T-helper 2 cell treated with Interferon-gamma antibody and Interleukin-4, amounts not matched to agents 5 μg/mL and 100 μg/mL, for 36 hours (primary cell): ENCODE data around the gene TPPP2.
"Not testable (repeated sequence)": the region's sequence is repeated elsewhere in the genome, so short reads cannot be mapped to it uniquely, and the experiment has no call there.

Source experiments
- DNase-seq: peaks from one replicate; pipeline ENCODE4 v3.0.0; 2021; ENCODE audit warnings: low spot score
- H3K27ac Mint-ChIP-seq: one replicate; pipeline ENCODE4 v1.8.0; 2021; ENCODE audit warnings: mild to moderate bottlenecking, mixed read lengths
- H3K27me3 Mint-ChIP-seq: one replicate; pipeline ENCODE4 v1.8.0; 2021; ENCODE audit warnings: low read depth, mixed read lengths
- H3K36me3 Mint-ChIP-seq: one replicate; pipeline ENCODE4 v1.8.0; 2021; ENCODE audit warnings: low read depth, mixed read lengths
- H3K4me1 Mint-ChIP-seq: one replicate; pipeline ENCODE4 v1.8.0; 2021; ENCODE audit warnings: low read depth, mixed read lengths
- H3K4me3 Mint-ChIP-seq: one replicate; pipeline ENCODE4 v1.8.0; 2022; ENCODE audit warnings: mild to moderate bottlenecking, moderate library complexity, mixed read lengths
- H3K9me3 Mint-ChIP-seq: one replicate; pipeline ENCODE4 v1.8.0; 2021; ENCODE audit warnings: mixed read lengths

The TPPP2 gene

DNA sequence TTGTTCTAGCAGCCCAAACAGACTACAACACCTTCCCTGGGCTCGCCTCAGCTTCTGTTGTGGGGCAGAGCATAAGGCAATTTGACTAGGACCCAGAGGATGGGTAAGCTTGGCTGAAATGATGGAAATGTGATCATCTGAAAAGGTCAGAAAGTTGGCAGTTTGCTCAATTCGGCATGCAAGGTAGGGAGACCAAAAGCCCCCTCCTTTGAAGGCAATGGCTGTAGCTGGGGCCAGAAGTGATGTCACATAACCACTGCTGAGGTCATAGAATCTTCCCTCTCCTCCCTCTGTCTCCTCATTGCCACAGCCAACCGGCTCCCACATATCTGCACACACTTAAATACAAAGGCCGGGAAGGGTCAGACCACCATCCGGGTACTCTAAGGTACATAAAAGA, at the start of gene TPPP2:
TPPP2 (plus strand) TSS at position 301 of the 400 bp plus-strand sequence. CDS start 365 bp downstream, outside the sequence.
- no peak for DNase-seq
- no peak within 1 kb of the TSS for H3K4me3 Mint-ChIP-seq
- no peaks in the 10 kb centered on the region for H3K36me3 Mint-ChIP-seq
- peaks cover 32% of the 10 kb centered on the region for H3K27me3 Mint-ChIP-seq
- H3K27ac Mint-ChIP-seq = no peak within 1 kb of the TSS
- no peaks in the 10 kb centered on the region for H3K9me3 Mint-ChIP-seq
- no peaks in the 10 kb centered on the region for H3K4me1 Mint-ChIP-seq

DNA sequence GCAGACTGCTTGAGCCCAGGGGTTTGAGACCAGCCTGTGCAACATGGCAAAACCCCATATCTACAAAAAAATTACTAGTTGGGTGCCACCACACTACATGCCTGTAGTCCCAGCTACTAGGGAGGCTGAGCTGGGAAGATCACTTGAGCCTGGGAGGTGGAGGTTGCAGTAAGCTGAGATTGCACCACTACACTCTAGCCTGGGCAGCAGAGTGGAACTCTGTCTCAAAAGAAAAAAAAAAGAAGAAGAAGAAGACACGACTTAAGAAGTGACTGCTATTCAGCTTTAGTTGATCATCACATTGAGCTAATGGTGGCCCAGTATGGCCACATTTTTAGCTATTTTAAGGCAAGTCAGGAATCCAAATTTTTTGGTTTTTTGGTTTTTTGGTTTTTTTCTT, 49.1 kb upstream of the TPPP2 start:
- peaks cover 20% of the 10 kb centered on the region for H3K27me3 Mint-ChIP-seq
- H3K27ac Mint-ChIP-seq = no peak overlapping the region
- H3K9me3 Mint-ChIP-seq = no peaks in the 10 kb centered on the region
- no peaks in the 10 kb centered on the region for H3K36me3 Mint-ChIP-seq
- no peak overlapping the region for H3K4me3 Mint-ChIP-seq
- peaks cover 4% of the 10 kb centered on the region for H3K4me1 Mint-ChIP-seq
- DNase-seq = no peak

DNA sequence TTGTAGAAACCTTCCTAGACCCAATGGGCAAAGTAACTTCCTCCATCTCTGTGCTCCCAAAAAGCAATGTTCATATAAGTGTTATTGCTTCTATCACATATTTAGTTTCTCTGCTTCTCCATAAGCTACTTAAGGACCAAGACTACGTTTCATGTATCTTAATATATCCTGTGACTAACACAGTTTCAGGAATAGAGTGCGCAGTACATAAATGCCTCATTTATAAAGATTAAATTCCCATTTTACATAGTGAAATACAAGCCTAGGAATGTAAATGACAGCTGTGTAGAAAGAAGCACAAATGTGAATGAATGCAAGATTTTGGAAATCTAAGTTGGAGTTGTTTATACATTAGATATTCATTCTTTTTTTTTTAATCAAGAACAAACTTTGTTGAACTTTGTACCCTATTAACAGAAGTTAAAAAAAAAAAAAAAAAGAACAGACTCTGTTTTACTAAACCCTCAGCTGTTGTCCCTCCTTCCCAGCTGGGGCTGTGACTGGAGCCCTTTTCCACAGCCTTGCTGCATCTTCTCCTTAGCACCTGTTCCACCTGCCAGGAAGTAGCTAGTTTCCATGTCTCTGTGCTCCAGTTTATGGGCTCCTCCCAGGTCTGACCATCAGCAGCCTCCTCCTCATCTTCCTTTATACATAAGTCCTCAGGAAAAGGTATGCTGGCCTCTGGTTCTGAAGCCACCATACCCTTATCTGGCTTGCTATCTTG, 47.2 kb upstream of the TPPP2 start:
- Mint-ChIP-seq H3K4me3 (no peak overlapping the region), H3K9me3 (no peaks in the 10 kb centered on the region), H3K4me1 (peaks cover 4% of the 10 kb centered on the region), H3K27me3 (peaks cover 20% of the 10 kb centered on the region), H3K27ac (no peak overlapping the region), H3K36me3 (no peaks in the 10 kb centered on the region)
- no peak for DNase-seq

DNA sequence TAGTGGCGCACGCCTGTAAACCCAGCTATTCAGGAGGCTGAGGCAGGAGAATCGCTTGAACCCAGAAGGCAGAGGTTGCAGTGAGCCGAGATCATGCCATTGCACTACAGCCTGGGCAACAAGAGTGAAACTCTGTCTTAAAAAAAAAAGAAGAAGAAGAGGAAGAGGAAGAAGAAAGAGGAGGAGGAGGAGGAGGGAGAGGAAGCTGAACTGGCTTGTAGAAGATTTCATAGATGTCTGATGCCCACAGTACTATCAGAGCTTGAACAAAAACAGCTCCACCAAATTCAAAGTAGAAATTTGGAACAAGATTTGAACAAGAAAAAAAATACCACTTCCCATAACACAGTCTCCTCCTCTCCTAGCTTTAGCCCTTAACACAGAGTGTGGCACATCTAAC, 44.4 kb upstream of the TPPP2 start:
- H3K9me3 Mint-ChIP-seq, DNase-seq, H3K27ac Mint-ChIP-seq, H3K4me3 Mint-ChIP-seq, H3K4me1 Mint-ChIP-seq, H3K27me3 Mint-ChIP-seq, H3K36me3 Mint-ChIP-seq: not testable (repeated sequence)

DNA sequence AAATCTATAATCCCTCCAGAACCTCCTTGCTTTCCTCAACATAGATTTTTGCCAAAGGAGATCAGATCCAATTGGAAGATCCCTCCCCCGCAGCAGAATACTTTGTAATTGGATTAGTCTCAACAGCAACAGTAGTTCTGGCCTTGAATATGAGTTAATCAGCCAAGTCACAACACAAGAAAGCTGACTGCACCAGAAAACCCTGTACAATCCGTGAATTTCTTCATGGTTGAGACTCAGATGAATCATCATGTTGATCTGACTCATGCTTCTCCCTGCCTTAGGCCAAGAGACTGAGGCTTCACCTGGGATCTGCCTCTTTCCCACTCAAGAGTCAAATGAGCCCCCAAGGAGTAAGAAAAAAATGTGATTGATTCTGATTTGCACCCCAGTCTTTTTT, 43.2 kb upstream of the TPPP2 start:
- Mint-ChIP-seq H3K36me3 (peaks cover 5% of the 10 kb centered on the region), H3K4me1 (peaks cover 8% of the 10 kb centered on the region), H3K9me3 (no peaks in the 10 kb centered on the region), H3K27me3 (peaks cover 3% of the 10 kb centered on the region), H3K4me3 (no peak overlapping the region), H3K27ac (no peak overlapping the region)
- DNase-seq = no peak

DNA sequence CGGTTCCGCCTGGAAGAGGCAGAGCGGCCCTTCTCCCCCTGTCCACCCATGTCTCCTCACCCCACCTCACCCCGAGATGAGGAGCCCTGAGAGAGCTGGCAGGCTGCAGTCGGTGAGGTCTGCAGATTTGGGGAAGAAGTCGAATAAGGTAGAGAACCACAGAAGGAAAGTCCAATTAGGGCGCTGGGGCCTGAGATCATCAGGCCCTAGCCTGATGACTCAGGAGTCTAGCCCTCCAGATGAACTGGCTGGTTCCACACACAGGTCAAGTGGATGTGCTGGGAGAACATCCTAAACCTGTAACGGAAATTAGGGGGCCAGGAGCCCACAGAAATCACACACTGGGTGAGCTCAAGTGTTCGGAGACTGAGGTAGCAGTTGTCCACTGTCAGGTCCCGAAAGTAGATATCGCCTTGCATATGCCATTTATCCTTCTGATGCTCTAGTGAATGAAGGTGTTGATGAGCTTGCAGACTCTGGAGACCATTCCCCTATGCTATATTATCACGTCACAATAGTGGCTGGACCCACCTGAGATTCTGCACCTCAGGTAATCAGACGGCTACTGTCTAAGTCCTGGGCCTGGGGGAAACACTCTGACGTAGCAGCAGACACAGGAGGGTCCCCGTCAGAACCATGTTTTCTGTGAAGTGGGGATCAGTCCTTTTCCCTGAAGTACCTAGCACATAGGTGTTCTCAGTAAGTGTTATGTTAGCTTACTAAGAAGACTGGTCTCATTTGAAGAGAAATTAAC, 41.1 kb upstream of the TPPP2 start:
- H3K4me1 Mint-ChIP-seq = peaks cover 11% of the 10 kb centered on the region
- peaks cover 18% of the 10 kb centered on the region for H3K36me3 Mint-ChIP-seq
- H3K27ac Mint-ChIP-seq = no peak overlapping the region
- H3K27me3 Mint-ChIP-seq = no peaks in the 10 kb centered on the region
- H3K4me3 Mint-ChIP-seq = peak overlapping the region; percentile 30
- no peak for DNase-seq
- no peaks in the 10 kb centered on the region for H3K9me3 Mint-ChIP-seq

DNA sequence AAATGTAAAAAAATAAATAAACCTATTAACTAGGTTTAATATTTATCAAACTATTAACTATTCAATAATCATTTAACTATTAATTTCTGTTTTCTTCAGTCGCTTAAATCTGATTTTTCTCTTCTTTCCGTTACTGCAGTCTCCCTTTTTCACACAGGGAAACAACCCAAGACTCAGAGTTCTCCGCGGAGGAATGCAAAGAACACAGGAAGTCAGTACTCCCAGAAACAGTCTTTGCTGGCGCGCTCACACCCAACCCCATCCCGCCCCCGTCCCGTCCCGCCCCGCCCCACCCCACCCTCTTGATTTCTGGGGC, 40.6 kb upstream of the TPPP2 start:
- Mint-ChIP-seq H3K36me3 (peaks cover 22% of the 10 kb centered on the region), H3K27ac (peak overlapping the region; percentile 85)
- no peak for DNase-seq

DNA sequence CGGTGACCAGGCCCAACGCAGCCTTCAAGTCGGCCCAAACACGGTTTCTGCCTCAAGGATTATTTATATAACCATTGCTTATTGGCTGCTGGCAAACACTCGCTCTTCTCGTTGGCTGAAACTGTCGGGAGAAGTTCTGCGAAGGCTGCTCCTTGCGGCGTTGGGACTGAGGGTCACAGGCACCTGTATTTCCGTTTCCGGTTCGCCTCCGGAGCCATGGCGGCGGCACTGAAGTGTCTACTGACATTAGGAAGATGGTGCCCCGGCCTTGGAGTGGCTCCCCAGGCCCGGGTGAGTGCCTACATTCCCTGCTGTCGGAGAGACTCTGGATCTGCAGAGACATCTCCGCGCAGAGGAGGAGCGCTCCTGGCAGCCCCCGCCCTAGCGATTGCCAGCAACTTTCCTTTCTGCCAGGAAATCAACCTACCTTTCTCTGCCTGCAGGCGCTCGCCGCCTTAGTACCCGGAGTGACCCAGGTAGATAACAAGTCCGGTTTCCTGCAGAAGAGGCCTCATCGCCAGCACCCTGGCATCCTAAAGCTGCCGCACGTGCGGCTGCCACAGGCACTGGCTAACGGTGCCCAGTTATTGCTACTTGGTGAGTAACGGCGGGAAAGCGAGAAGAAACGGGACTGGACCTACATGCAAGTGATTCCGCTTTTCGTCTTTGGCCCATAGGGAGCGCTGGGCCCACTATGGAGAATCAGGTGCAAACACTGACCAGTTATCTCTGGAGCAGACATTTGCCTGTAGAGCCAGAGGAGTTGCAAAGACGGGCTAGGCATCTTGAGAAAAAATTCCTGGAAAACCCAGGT, 40.0 kb upstream of the TPPP2 start, which contains the start of gene METTL17:
METTL17 (plus strand) TSS at position 194 of the 814 bp plus-strand sequence; CDS start at position 217, 23 bp downstream.
- Mint-ChIP-seq H3K36me3 (peaks cover 27% of the 10 kb centered on the region), H3K9me3 (no peaks in the 10 kb centered on the region)

More for the DNA sequence above, 40.6 kb upstream of the TPPP2 start:
- Mint-ChIP-seq H3K27me3 (no peaks in the 10 kb centered on the region), H3K9me3 (no peaks in the 10 kb centered on the region), H3K4me1 (peaks cover 11% of the 10 kb centered on the region), H3K4me3 (peak overlapping the region; percentile 93)

DNA sequence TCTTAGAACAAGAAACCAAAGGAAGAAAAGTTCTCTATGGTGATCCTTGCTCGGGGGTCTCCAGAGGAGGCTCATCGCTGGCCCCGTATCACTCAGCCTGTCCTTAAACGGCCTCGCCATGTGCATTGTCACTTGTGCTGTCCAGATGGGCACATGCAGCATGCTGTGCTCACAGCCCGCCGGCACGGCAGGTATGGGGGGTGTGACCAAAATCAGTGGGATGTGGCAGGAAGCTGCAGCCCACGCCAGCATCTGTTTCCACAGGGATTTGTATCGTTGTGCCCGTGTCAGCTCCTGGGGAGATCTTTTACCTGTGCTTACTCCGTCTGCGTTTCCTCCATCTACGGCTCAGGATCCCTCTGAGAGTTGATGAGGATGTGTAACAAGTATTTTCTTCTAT, 33.5 kb upstream of the TPPP2 start:
- no peaks in the 10 kb centered on the region for H3K9me3 Mint-ChIP-seq
- H3K4me3 Mint-ChIP-seq = no peak overlapping the region
- H3K36me3 Mint-ChIP-seq = peaks cover 40% of the 10 kb centered on the region
- DNase-seq = no peak
- no peaks in the 10 kb centered on the region for H3K27me3 Mint-ChIP-seq
- peaks cover 5% of the 10 kb centered on the region for H3K4me1 Mint-ChIP-seq
- no peak overlapping the region for H3K27ac Mint-ChIP-seq

More for the DNA sequence above, 40.0 kb upstream of the TPPP2 start, which contains the start of gene METTL17:
- Mint-ChIP-seq H3K4me1 (peaks cover 11% of the 10 kb centered on the region), H3K4me3 (peak within 1 kb of the TSS; percentile 93), H3K27ac (peak within 1 kb of the TSS; percentile 85), H3K27me3 (no peaks in the 10 kb centered on the region)
- peak; percentile 90 for DNase-seq

DNA sequence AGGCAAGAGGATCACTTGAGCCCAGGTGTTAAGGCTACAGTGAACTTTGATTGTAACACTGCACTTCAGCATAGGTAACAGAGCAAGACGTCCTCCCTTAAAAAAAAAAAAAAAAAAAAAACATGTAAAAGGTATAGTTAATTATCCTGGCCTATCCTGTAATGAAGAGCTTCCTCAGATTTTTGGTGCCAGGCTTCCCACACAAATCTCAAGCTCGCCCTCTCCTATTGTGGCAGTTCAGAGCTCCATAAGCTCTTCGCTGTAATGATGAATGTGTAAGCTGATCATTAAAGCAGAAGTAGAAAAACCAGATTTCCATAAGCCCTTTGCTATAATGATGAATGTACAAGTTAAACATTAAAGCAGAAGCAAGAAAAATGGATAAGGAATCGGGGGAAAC, 32.9 kb upstream of the TPPP2 start:
- no peak overlapping the region for H3K4me3 Mint-ChIP-seq
- no peaks in the 10 kb centered on the region for H3K27me3 Mint-ChIP-seq
- peak overlapping the region; percentile 9 for H3K27ac Mint-ChIP-seq
- no peaks in the 10 kb centered on the region for H3K9me3 Mint-ChIP-seq
- peaks cover 2% of the 10 kb centered on the region for H3K4me1 Mint-ChIP-seq
- peaks cover 36% of the 10 kb centered on the region for H3K36me3 Mint-ChIP-seq
- no peak for DNase-seq

DNA sequence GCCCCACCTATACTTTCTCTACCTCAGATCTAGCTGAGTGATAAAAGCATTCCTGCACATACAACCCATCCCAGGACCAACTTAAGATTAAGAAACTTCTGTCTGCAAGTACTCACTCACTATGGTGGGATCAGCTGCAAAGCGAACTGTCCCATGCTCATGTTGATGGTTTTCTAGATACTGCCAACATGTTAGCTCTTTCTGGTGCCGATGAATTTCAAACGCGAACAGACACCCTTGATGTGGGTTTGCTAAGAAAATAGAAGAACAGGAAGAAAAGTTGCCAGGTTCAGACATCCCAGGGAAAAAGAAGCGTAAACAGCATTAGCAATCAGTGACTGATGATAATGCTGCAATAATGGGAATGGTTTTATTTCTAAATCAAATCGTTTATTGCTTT, 32.5 kb upstream of the TPPP2 start:
- Mint-ChIP-seq H3K4me3 (no peak overlapping the region), H3K36me3 (peaks cover 32% of the 10 kb centered on the region)

DNA sequence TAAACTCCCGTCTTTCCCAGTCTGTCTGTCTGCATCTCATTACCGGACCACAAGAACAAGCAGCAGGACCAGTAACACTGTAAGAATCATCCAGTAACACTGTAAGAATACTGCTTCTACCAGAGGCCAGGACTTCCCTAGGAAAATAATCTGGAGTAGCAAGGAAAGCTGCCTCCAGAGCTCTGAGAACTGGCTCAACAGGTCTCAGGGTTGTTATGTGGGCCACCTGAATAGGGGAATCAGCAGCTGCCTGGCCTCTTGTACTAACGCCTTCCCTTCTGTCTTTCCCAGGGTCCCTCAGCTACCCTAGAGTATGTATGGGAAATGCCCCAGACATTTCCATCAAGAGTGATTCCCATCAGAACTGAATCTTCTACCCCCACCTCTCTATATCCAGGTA, 31.9 kb upstream of the TPPP2 start:
- Mint-ChIP-seq H3K36me3 (peaks cover 29% of the 10 kb centered on the region), H3K9me3 (no peaks in the 10 kb centered on the region), H3K4me1 (peaks cover 2% of the 10 kb centered on the region), H3K27ac (no peak overlapping the region), H3K4me3 (no peak overlapping the region), H3K27me3 (no peaks in the 10 kb centered on the region)
- DNase-seq = no peak

More for the DNA sequence above, 32.5 kb upstream of the TPPP2 start:
- Mint-ChIP-seq H3K27me3 (no peaks in the 10 kb centered on the region), H3K27ac (no peak overlapping the region), H3K9me3 (no peaks in the 10 kb centered on the region), H3K4me1 (peaks cover 2% of the 10 kb centered on the region)
- DNase-seq = no peak

DNA sequence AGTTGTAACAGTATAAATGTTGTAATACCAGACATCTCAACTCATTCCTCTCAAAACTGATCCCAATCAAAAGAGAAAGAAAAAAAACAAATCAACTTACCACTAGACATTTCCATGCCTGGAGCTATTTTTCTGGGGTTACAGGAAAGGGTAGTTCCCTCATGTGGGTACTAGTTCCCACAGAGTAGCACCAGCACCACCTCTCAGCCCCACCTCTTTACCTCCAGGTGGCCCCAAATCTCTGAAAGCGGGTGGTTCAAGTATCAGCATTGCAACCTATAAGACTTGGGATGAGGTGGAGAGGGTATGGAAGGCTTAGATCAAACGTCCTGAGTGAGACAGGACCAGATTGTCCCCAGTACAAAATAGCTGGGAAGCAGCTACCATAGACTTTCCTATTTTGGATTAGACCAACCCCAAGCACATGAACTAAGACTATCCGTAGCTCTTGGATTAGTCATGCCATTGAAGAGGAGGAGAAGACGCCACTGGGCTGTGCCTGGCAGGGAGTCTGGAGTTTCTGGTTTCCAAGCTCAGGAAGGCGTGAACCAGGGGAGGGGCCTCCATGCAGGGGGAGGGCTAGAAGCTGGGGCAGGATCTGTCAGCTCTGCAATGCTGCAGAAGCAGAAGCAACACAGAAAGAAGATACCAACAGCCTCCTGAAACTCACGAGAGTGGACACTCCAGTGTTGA, 31.2 kb upstream of the TPPP2 start, which contains the start of gene SLC39A2:
SLC39A2 (plus strand) TSS at position 620 of the 693 bp plus-strand sequence. CDS start 154 bp downstream, outside the sequence.
- peaks cover 27% of the 10 kb centered on the region for H3K36me3 Mint-ChIP-seq
- peaks cover 2% of the 10 kb centered on the region for H3K4me1 Mint-ChIP-seq
- no peak within 1 kb of the TSS for H3K27ac Mint-ChIP-seq
- H3K9me3 Mint-ChIP-seq = no peaks in the 10 kb centered on the region
- no peak within 1 kb of the TSS for H3K4me3 Mint-ChIP-seq
- no peaks in the 10 kb centered on the region for H3K27me3 Mint-ChIP-seq
- DNase-seq = no peak
